GM18520 (cell line): ENCODE measurements around the gene GJD2.

ENCODE experiments used
- ATAC-seq: cut with Tn5 transposase; IDR thresholded peaks from one replicate; pipeline ENCODE4 v1.9.1; 2021; ENCODE audit not compliant: unreplicated experiment

Gene GJD2

DNA sequence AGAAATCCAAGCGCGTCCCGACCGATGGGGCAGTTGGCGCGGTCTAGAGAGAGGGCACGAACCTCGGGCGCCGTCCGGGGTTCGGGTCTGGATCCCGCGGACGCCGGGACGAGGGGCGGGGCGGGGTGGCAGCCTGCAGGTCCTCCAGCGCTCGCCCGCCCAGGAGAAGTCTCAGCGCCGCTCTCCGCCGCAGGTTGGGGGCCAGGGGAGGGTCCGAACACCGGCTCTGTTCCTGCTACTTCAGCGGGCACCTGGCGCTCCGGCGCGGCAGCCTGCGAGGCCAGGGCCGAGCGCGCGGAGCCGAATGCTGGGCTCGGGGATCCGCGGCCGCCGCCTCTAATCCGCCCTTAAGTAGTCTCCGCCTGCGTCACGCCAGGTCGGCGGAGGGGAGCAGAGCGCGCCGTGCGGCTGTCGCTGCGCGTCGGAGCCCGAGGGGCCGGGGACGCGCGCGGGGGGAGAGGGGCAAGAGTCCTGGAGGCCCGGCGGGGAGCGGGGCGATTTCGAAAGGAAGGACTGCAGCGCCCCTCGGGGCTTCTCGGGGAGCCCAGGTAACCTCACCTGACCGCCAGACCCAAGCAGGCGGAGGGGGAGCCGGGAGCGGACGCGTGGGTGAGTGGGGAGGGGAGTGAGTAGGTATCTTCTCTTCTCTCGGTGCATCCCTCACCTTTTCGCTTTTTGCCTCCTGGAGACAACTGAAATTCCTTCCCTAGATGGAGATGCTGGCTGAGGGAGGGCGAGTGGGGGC is at the start of gene GJD2:
Gene GJD2 (minus strand): TSS at position 325 of the 745 bp plus-strand sequence. CDS start 510 bp downstream, outside the sequence.
- ATAC-seq: no peak

DNA sequence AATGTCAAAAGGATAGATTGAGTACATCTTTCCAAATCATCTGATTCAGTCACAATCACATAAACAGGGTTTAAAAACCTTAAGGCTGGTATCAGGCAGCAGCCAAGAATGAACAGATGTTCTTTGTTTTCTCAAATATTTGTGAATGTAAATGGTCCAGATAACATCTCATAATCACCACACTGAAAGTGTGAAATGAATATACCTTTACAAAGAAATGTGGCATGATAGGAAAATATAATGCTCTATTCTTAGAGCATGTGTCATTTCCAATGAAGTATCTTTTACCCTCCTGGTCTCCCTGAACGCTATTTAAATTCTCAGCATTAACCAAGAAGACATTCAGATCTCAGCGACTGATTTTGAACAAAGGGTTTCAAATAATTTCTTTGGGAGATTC is 49.3 kb upstream of the GJD2 start:
- ATAC-seq: no peak

DNA sequence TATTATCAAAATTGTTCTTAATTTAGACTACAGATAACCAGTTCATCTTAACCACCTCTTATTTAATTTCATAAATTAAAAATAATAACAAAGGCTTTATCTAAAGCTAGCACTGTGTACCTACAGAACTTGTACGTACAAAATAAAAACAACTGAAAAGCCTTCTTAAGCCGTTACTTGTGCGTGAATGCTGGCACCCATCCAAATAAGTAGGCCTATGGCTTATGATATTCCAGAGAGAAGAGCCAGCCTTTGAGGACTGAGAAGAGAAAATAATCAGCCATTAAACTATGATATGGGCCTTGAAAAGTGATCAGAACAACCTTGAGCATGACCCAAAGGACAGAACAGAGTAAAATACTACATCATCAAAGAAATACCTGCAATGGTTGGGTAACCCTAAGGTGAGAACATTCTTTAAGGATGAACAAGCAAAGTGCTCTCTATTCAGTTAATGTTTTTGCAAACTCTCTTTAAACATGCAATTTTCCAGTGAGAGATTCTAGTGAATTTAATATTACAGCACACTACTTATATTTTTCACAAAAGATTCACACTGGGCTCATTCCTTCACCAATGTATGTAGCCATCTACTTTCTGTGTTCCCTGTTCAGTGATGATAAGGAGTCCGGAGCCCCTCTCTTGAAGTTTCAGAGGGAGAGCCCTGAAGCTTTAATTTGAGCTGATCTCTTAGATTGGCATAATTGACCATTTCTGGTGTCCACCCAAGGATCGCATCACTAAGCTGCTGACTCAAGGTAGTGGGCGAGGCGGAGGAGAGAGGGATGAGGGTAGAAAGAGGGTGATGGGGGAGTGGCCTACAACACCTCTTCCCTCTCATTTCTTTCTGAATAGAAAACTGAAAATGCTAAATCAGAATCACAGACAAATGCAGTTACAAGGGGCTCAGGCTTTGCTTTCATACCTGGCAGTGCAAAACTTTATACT is 48.3 kb upstream of the GJD2 start:
- ATAC-seq: no peak

DNA sequence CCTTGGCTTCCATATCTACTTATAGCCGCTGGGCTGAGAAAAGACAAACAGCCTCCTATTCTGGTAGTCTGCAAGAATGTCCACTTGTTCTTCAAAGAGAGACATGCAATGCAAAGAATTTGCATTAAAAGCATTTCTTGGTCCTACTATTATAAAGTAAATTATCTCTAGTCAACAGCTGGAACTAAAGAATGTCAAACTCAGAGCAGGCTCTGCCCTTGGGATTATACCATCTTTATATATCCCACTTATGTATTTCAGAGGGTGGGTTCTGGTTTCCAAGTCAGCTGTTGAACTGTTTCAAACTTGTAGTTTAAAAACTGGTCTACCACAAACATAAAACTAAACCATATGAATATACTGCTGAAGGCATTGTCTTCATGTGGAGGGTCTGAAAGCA is 47.6 kb upstream of the GJD2 start:
- no peak for ATAC-seq

DNA sequence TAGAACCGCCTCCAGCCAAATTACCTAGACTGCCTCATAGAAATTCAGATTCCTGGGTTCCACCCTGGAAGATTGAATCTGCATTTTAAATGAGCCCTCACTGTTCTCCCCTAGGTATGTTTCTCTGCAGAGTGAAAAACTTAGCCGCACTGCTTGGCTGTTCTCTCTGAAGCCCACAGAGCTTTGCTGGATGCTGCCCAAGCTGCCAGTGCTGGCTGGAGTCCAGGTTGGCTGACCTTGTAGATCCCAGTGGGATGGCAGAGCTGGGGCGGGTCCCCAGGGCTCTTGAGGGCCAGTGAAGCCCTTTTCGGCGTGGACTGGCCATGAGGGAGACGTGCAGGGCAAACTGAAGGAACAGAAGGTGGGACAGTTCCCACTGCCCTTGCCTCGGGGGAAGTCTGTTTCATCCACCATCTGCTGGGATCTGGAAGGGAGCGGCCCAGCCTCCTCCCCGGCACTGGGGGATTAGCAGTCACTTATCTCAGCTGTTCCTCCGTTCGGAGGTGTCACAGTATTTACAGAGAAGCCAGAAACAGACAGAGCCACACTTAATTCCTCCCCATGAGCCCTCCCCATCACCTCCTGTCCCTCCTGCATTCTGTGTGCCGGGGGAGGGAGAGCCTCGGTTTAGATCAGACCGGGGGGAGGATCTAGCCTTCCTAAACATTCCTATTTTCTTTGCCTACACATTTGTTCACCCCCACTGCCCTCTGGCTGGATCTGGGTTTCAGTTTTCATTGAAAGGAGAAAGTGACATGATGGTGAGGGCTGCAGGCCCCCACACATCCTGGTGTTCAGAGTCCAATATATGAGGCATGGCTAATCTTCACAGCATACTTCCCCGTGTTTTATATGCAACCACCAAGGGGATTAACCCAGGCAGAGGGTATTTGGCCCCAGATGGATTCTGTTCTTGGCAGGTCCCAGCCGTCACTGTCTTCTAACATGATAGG is 44.6 kb upstream of the GJD2 start:
- no peak for ATAC-seq

DNA sequence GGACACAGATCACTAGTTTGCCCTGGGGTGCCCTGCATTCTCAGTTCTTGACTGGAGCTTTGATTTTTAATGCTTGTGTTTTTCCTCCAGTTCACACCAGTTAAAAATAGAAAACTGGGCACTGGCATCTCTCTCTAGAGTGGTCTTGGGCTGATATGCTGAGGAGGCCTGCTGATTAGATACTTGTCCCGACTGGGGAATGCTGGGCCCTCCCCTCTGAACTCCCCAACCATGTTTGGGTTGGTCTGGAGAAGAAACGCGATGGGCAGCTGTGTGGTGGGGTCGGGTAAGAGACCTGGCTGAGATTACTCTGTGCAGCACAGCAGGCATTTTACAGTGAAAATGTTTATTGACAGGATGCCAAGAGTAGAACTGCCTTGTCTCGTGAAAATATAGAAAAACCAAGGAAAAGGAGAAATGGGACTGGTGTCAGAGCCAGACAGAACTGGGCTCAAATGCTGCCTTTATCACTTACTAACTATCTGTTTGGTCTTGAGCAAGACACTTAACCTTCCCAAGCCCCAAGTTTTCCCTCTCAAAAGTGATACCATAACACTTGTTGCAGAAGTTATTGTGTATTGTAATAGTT is 42.1 kb upstream of the GJD2 start:
- no peak for ATAC-seq

DNA sequence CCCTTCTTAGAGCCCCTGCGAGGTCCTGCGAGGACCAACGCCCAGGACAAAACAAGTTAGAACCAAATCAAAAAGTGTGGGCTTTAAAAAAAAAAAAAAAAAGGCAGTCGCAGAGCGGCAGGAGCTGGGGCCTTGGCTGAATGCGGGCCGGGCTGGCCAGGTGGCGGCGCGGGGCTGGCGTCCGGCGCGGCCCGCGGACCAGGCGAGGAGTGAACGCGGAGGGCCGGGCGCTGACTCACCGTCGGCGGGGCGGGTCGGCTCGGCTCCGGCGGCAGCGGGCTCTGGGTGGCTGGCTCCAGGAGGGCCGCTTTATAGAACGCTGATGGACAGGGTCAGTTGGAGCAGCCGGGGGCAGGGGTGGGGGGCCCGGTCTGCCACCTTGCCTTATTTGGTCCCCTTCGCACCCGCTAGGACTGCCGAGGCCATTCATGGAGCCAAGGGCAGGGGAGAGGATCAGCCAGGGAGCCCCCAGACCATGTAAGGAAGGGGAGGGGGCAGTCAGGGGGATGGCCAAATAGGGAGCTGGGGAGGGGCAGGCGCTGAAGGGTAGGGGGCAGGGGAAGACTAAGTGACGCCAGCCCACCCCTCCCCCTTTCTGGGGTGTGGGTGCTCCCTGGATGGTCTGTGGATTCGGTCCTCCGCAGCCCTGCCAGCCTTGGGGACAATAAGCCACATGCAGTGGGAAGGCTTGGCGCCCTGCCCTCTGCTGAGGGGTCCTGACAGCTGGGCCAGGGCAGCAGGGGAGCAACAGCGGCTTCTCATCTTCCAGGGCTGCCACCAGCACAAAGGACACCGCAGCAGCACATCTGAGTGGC is 40.7 kb upstream of the GJD2 start, which contains the start of gene ACTC1:
Gene ACTC1 (minus strand): TSS at position 283 of the 815 bp plus-strand sequence. CDS start 741 bp downstream, outside the sequence.
- ATAC-seq: no peak

DNA sequence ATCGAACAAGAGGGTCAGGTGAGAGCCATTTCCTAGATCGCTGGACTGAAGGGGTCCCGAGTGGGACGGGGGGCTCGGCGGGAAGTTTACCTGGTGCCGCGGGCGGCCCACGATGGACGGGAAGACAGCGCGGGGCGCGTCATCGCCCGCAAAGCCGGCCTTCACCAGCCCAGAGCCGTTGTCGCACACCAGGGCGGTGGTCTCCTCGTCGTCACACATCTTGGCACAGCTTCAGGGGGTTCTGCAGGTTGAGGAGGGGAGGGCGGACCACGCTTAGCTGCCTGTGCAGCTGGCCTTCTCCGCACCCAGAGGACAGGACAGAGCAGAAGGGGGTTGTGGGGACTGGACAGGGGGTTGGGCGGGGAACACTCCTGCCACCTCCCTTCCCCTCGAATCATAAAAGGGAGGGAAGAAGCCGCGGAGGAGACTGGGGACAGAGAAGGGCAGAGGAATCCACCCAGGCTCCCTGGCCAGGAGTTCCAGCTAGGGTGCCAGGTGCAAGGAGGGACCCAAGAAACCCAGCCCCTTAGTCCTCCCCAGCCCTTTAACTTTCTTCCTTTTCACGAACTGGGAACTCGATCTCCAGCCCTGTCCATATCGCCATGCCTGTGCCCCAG is 39.9 kb upstream of the GJD2 start:
- ATAC-seq: no peak

DNA sequence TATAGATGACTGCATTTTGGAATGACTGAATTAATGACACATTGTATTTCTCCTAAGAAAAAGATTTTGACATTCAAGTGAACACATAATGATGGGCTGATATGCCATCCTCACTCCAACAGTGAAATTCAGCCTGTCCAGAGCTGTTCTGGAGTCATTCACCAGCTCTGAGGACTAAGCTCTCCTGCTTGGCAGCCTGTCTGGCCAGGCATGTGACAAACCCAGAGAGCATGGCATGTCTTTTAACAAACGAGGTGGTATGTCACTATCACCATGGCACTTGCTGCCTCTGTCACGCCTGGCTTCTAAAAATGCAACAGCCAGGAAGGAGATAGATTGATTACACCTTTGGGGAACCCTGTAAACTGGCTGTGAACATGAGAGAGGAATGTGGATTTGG is 39.1 kb upstream of the GJD2 start:
- no peak for ATAC-seq

DNA sequence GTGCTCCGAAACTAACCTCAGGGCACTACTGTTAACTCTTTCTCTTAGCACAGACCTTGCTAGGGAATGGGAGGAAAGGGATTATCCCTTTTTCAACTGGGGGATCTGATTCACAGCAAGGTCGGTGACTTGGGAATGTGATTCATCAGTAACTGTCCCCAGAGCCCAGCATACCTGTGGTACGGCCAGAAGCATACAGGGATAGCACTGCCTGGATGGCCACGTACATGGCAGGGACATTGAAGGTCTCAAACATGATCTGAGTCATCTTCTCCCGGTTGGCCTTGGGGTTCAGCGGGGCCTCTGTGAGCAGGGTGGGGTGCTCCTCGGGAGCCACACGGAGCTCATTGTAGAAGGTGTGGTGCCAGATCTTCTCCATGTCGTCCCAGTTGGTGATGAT is 38.3 kb upstream of the GJD2 start:
- ATAC-seq: no peak

DNA sequence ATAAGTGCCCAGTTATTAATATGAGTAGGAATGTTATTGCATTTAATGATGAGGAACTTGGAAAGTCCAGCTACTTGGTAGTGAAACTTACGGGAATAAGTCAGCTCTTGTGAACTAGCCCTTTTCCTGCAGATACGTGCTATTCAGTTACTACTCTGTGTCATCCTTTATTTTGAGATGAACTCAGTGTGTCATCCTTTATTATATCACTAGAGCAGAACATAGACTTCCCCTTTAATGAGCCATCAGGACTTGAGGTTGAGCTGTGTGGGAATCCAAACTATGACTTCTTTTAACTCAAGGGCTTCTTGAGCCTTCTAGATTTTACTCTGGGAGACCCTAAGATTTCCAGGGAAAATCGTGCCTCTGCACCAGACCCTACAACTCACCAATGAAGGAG is 36.9 kb upstream of the GJD2 start:
- no peak for ATAC-seq

DNA sequence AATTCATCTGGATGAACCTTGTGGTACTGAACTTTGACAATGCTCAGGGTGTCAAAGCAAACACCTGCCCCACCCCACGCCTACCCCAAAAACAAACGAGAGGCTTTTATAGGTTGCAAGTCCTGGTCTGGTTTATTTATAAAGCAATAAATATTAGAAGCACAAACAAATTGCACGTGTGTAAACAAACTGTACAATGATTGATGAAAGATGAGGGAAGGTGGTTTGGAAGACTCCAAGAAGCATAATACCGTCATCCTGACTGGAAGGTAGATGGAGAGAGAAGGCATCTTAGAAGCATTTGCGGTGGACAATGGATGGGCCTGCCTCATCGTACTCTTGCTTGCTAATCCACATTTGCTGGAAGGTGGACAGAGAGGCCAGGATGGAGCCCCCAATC is 35.3 kb upstream of the GJD2 start:
- no peak for ATAC-seq

DNA sequence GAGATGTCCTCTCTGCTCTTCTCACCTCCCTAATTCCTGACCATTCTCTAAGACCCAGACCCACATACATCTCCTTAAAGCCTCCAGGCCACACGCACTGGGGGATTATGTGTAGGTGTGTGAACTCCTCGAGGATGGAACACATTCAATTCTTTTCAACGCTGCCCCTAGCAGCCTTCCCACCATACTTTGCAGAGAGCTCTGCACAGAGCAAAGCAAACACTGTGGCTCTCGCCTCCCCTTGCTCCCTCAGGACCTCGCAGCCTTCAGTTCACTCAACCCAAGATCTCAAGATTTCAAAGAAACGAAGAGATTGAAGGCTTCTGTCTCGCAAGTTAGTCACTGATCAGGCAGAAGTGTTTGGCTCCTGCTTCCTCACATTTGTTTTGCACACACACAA is 34.5 kb upstream of the GJD2 start:
- ATAC-seq: no peak

DNA sequence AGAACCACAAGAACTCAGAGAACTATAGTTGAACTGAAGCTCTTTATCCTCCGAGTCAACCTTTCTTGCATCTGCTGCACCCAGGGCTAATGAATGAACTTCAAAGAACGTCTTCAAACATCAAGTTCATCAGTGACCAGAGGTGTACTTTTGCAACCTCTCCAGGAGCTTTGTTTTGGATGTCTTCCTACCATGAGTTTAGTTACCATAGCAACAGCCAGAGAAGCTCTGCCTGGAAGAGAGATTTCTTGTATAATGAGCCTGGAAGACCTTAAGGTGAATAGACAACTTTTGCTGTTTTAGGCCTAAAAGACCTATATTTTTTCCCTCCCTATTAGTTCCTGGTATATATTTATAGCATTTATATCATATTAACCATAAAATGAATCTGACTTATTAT is 31.4 kb upstream of the GJD2 start:
- no peak for ATAC-seq

DNA sequence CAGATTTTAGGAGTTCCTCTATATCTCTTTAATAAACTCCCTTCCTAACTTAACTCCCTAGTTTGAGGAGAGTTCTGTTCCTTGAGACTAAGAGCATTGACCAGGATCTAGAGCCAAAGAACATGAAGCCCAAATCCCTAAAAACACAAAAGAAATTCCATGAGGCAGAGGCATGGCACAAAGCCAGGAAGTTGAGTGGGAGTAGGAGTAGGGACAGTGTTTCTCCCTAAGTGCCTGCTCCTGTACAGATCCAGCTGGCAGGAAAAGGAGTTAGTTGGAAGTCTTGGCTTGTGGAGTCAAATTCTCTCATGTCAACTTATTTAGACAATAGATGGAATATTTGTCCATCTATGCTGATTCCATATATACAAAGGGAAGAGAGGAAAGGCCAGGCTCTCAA is 29.2 kb upstream of the GJD2 start:
- no peak for ATAC-seq

DNA sequence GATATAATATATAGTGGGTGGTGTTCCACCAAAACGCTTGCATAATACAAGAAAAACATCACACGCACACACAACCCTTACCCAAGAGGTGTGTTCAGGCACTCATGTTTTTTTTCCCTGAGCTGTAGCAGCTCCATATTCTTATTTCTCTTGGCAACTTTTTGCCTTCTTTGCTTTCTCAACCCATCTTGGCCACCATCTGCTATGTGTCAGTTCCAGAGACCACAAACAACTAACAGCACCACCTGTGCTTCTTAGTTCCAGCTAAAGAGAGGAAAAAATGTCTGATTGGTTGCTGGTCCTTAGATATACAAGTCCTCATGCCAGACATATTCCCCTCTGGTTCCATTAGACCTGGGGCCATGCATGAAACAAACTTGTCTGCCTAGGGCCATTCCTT is 28.6 kb upstream of the GJD2 start:
- ATAC-seq: no peak

DNA sequence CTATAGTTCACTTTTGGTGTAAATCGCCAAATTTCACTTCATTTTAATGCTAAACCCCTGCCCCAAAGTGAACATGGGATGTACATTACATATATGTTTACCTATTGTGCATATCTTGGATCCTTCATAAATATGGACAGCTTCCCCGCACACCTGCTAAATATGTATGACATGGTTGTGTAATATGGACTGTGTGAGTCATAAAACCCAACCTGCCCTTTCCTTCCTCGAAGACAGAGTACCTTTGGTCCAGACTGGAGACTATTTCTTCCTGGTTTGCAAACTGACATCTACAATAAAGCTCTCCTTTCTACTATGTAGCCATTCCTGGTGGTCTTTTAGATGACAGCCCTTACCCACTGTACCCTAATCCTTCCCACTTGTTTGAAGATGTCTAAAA is 28.1 kb upstream of the GJD2 start:
- ATAC-seq: no peak

DNA sequence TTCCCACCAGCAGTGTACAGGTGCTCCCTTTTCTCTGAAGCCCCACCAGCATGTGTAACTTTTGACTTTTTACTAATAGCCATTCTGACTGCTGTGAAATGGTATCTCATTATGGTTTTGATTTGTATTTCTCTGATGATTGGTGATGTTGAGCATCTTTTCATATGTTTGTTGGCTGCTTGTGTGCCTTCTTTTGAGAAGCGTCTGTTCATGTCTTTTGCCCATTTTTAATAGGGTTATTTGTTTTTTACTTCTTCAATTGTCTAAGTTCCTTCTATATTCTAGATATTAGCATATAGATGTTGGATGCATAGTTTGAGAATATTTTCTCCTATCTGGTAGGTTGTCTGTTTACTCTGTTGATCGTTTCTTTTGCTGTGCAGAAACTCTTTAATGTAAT is 25.9 kb upstream of the GJD2 start:
- no peak for ATAC-seq

DNA sequence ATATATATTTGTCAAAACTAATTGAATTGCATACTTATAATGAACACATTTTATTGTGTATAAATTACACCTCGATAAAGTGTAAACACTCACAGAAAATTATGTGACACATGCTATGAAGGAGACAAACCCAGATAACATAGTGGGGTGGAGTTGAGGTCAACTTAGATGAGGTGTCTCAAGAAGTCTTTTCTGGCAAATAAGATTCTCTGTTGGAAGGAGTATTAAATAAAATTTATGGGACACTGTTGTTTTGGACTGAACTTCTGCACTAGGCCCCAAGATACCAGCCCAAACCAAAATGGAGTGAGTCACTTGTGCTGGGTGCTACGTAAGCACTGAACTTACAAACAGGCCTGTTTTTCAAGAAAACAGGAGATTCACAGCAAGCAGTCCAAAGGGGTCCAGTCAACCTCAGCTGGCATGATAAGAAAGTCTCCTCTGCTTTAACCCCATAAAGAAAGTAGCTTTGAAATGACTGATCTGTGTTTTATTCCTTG is 21.9 kb upstream of the GJD2 start:
- ATAC-seq: no peak
